Airway epithelial cell (primary cell): Measurements from ENCODE around the gene GOLM1. TPM values are rescaled to one million over a fixed set of nuclear protein-coding genes. Genes with fewer than 3 reads are reported as not detected.

Experiments
- total RNA-seq: library from RNA; depleted of rRNA; stranded (reverse); fragments of >200 nt; gene quantifications from 2 replicates; pipeline ENCODE4 v1.2.3, GENCODE V29; 2015

Gene GOLM1, protein sequence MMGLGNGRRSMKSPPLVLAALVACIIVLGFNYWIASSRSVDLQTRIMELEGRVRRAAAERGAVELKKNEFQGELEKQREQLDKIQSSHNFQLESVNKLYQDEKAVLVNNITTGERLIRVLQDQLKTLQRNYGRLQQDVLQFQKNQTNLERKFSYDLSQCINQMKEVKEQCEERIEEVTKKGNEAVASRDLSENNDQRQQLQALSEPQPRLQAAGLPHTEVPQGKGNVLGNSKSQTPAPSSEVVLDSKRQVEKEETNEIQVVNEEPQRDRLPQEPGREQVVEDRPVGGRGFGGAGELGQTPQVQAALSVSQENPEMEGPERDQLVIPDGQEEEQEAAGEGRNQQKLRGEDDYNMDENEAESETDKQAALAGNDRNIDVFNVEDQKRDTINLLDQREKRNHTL
- 30.1 and 30.6 TPM in 2 replicates for total RNA-seq

DNA sequence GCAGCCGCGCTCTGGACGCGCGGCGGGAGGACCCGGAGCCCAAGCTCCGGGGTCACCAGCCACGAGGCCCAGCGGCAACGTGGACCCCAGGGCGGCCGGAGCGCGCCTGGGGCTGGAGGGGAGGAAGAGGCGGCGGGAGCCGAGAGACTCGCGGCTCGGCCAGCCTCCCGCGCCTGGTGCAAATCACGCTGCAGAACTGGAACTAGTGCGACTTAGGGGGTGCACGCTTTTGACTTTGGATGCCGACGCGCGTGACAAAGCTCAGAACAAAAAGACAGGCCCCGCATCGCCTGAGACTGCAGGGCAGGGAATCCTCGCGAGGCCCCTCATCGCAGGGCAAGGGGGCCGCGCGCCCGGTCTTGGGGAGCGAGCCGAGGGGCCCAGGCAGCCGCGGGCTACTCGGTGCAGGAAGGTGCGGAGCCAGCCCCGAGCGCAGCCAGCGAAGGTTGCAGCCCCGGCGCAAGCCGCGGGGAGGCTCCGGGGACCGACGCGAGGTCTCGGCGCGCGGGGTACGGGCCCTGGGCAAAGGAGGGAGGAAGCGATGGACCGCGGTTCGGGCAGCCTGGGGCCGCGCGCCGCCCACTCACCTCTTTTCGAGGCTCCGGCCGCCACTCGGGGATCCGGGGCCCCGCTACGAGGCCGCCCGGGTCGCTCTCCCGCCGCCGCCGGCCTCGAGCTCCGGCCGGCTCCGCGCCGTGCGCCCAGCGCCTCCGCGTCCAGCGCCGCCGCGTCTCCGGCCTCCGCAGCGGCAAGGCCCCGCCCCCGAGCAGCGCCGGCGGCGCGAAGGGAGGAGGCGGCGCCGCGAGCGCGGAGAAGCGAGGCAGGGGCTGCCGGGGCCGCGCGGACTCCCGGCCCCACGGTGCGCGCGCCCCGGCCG, at the start of gene GOLM1:
GOLM1 (minus strand) TSS at position 735 of the 877 bp plus-strand sequence. CDS start 20,238 bp downstream, outside the sequence.

Other genes starting within 250 kb of the GOLM1 start
- 16.3 and 16.6 TPM in 2 replicates for gene NAA35, start 158.4 kb downstream of the GOLM1 start, total RNA-seq
- not detected in 2 replicates for gene C9orf153, start 160.1 kb upstream of the GOLM1 start, total RNA-seq
- 17.9 and 21.4 TPM in 2 replicates for gene ISCA1, start 183.0 kb upstream of the GOLM1 start, total RNA-seq